Spleen (tissue), 11 donors: ENCODE results near the gene CST9L. TPM values are rescaled to one million over a fixed set of nuclear protein-coding genes. Genes with fewer than 3 reads are reported as not detected.

Experiments used
- DNase-seq: peaks from one replicate; pipeline ENCODE4 v3.0.0-alpha.2; 2020
- H3K27ac ChIP-seq, 8 donors: fragments of 200-600 bp; sonication (generic) in 7 of 8; 1 replicate in 4 of 8; 2 replicates in 4 of 8; pipeline versions ENCODE4 v1.5.0 to v1.8.0; 2016 to 2021; ENCODE audit warnings: inconsistent platforms in 4 of 8, mild to moderate bottlenecking in 4 of 8, moderate library complexity in 1 of 8
- H3K27me3 ChIP-seq, 7 donors: fragments of 200-600 bp; sonication (generic) in 6 of 7; replicated peaks in 1 of 7; 1 replicate in 4 of 7; 2 replicates in 3 of 7; pipeline versions ENCODE4 v1.5.0 to v1.8.0; 2016 to 2021; ENCODE audit warnings: inconsistent platforms in 3 of 7, mild to moderate bottlenecking in 1 of 7
- H3K36me3 ChIP-seq, 6 donors: fragments of 200-600 bp; sonication (generic) in 5 of 6; 1 replicate in 4 of 6; 2 replicates in 2 of 6; pipeline versions ENCODE4 v1.5.0 to v1.8.0; 2016 to 2021; ENCODE audit warnings: inconsistent platforms in 2 of 6
- H3K4me1 ChIP-seq, 6 donors: fragments of 200-600 bp; sonication (generic) in 5 of 6; 1 replicate in 3 of 6; 2 replicates in 3 of 6; pipeline versions ENCODE4 v1.5.0 to v1.8.0; 2016 to 2021; ENCODE audit warnings: inconsistent platforms in 3 of 6
- H3K4me3 ChIP-seq, 8 donors: fragments of 200-600 bp; sonication (generic) in 7 of 8; 1 replicate in 4 of 8; 2 replicates in 4 of 8; pipeline versions ENCODE4 v1.5.0 to v1.8.0; 2016 to 2021; ENCODE audit warnings: inconsistent platforms in 4 of 8, mild to moderate bottlenecking in 4 of 8, moderate library complexity in 2 of 8
- H3K9me3 ChIP-seq, 8 donors: fragments of 200-600 bp; sonication (generic) in 7 of 8; 1 replicate in 4 of 8; 2 replicates in 4 of 8; pipeline versions ENCODE4 v1.5.0 to v1.8.0; 2016 to 2021; ENCODE audit warnings: inconsistent platforms in 4 of 8
- POLR2A ChIP-seq, 3 donors: fragments of 450-650 bp; IDR thresholded peaks; one replicate each; pipeline ENCODE4 v1.5.1; 2017; ENCODE audit warnings: antibody characterized with exemption in 3 of 3, mild to moderate bottlenecking in 1 of 3
- POLR2AphosphoS5 ChIP-seq, 3 donors: sonication (generic); formaldehyde crosslinking; IDR thresholded peaks; one replicate each; pipeline ENCODE4 v1.5.1; 2017; ENCODE audit warnings: antibody characterized with exemption in 3 of 3
- WGBS, 5 donors: extraction: QIAGEN DNeasy Blood & Tissue Kit in 3 of 5; methylation state at CpG; one replicate each; pipeline versions ENCODE4 v1.1.5 to v1.1.7; 2013 to 2018; 5-methylcytosine and 5-hydroxymethylcytosine counted together
- intact Hi-C: fragments of 100-400 bp; cut with DNase I; formaldehyde crosslinking; loops from one replicate; pipeline ENCODE4 v1.15.0; 2023; ENCODE audit warnings: low total_unique reads
- polyA plus RNA-seq, 3 donors: library from polyadenylated mRNA; stranded (reverse); fragments of 200-250 nt; gene quantifications; one replicate each; pipeline ENCODE4 v1.2.1, GENCODE V29; 2013
- total RNA-seq, 7 donors: library from RNA; depleted of rRNA in 3 of 7; stranded (reverse); fragments of >200 nt in 3 of 7; fragmentation: NEBNext Ultra II Directional in 4 of 7; extraction: Animal tissue kit (Norgen Biotek cat#: 25700) in 4 of 7; gene quantifications; one replicate each; pipeline versions ENCODE4 v1.1.0 to v1.2.1, GENCODE V29; 2016 to 2021
- TF ChIP-seq, protein P1 (sequence below), 11 experiments: fragments of 200-600 bp in 7 of 11; fragments of 450-650 bp in 4 of 11; sonication (generic) in 4 of 11; IDR thresholded peaks in 8 of 11; conservative IDR thresholded peaks in 3 of 11; 1 replicate in 7 of 11; 2 replicates in 4 of 11; pipeline versions ENCODE4 v1.4.0 to v1.8.0; 2016 to 2021; ENCODE audit warnings: antibody characterized with exemption in 11 of 11, inconsistent platforms in 4 of 11, mild to moderate bottlenecking in 1 of 11
- donor health status: healthy with polysubstance abuse.
- donor health status: DM: no; HTN: no; CAD: no; lungs with moderate emphysema.
- donor health status: DM: no; HTN: no; CAD: no.
- donor health status: Bipolar disorder and iron deficiency.
- donor health status: healthy.
- donor health status: DM: no; HTN: no; CAD: no.
- donor health status: DM: yes; HTN: yes; CAD: no.

CST9L gene
- total and polyA plus RNA-seq, 10 donors, result not detected

DNA sequence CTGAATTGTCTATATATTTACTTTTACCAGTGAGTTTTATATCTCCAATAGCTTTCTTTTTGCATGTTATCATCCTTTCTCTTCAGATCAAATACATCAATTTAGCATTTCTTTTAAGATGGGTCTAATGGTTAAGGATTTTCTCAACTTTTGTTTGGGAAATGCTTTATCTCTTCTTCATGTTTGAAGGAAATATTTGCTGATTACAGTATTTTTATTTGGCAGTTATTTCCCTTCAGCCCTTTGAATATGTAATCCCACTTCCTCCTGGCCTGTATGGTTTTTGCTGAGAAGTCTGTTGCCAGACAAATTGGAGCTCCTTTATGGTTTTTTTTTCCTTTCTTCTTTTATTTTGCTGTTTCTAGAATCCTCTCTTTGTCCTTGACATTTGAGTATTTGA, 6.7 kb upstream of the CST9L start:
- H3K36me3 ChIP-seq, result no peaks in the 10 kb centered on the region
- H3K27me3 ChIP-seq, result no peaks in the 10 kb centered on the region
- intact Hi-C loops, result no loop called here
- no peak overlapping the region for H3K4me3 ChIP-seq
- no peaks in the 10 kb centered on the region for H3K4me1 ChIP-seq
- DNase-seq, result no peak
- H3K9me3 ChIP-seq, result peaks cover 0 to under 1% (median 0%) of the 10 kb centered on the region in 8 donors
- no peak overlapping the region for H3K27ac ChIP-seq
- TF ChIP-seq POLR2AphosphoS5 (IDR thresholded peaks at IDR 0.05) (no peak), POLR2A (IDR thresholded peaks at IDR 0.05) (no peak)
- TF ChIP-seq, protein P1, sequence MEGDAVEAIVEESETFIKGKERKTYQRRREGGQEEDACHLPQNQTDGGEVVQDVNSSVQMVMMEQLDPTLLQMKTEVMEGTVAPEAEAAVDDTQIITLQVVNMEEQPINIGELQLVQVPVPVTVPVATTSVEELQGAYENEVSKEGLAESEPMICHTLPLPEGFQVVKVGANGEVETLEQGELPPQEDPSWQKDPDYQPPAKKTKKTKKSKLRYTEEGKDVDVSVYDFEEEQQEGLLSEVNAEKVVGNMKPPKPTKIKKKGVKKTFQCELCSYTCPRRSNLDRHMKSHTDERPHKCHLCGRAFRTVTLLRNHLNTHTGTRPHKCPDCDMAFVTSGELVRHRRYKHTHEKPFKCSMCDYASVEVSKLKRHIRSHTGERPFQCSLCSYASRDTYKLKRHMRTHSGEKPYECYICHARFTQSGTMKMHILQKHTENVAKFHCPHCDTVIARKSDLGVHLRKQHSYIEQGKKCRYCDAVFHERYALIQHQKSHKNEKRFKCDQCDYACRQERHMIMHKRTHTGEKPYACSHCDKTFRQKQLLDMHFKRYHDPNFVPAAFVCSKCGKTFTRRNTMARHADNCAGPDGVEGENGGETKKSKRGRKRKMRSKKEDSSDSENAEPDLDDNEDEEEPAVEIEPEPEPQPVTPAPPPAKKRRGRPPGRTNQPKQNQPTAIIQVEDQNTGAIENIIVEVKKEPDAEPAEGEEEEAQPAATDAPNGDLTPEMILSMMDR (IDR thresholded peaks at IDR 0.05 in 8 of 11, conservative IDR thresholded peaks at IDR 0.05 in 3 of 11), result no peak

DNA sequence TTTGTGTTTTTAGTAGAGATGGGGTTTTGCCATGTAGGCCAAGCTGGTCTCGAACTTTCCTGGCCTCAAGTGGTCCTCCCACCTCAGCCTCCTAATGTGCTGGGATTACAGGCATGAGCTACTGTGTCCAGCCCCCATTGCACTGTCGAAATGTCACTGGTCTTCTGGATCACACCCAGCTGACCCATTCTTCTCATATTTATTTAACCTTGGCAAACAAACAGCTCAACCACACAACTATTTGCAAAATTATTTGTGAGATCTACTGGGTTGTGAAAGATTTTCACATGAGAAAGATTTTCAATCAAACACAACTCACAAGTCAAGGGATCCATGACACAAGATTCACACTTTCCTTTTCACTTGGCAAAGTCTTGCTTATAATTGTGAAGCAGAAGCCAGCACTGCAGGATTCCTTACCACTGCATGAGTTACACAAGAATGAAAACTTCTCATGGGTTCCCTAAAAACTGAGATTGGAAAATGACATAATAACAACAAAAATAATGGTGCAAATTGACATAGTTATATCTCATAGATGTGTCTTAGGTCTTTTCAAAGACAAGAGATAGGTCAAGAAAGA, 2.0 kb upstream of the CST9L start:
- H3K9me3 ChIP-seq, result no peaks in the 10 kb centered on the region
- no peak for TF ChIP-seq POLR2AphosphoS5 (IDR thresholded peaks at IDR 0.05)
- H3K36me3 ChIP-seq, result no peaks in the 10 kb centered on the region
- no peak for DNase-seq
- WGBS, 5 donors, result 64 to 90% (median 72%) methylated on average over 2 of the region's 2 CpGs
- no peaks in the 10 kb centered on the region for H3K4me1 ChIP-seq
- H3K27me3 ChIP-seq, result peaks cover 0 to 7% (median 0%) of the 10 kb centered on the region in 7 donors
- intact Hi-C loops, result no loop called here
- no peak overlapping the region for H3K4me3 ChIP-seq
- H3K27ac ChIP-seq, result no peak overlapping the region

DNA sequence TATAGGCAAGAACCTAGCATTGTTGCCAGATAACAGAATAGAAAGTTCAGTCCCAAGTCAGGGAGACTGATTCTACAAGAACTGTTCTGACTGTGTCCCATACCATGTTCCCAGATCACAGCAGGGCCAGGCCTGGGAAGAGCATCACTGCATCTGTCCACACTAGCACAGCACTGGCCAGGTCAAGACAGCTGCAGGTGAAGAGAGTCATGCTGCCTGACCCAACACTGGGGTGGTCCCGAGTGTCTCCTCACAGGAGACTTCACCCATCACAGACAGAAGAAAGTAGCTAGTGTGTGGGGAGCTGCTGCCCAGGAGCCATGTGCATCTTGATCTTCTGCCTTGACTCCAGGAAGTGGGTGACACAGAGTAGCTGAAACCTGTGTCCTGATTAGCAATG, 1.3 kb upstream of the CST9L start:
- intact Hi-C loops, result no loop called here
- H3K4me3 ChIP-seq, result no peak overlapping the region
- TF ChIP-seq, protein P1 (IDR thresholded peaks at IDR 0.05 in 8 of 11, conservative IDR thresholded peaks at IDR 0.05 in 3 of 11), result no peak
- TF ChIP-seq POLR2A (IDR thresholded peaks at IDR 0.05) (no peak), POLR2AphosphoS5 (IDR thresholded peaks at IDR 0.05) (no peak)
- H3K27me3 ChIP-seq, result peaks cover 0 to 7% (median 0%) of the 10 kb centered on the region in 7 donors
- WGBS, 5 donors, result 83 to 90% (median 89%) methylated on average over 1 of the region's 1 CpG
- H3K9me3 ChIP-seq, result no peaks in the 10 kb centered on the region
- peak; percentile 52 for DNase-seq
- no peak overlapping the region for H3K27ac ChIP-seq
- H3K36me3 ChIP-seq, result no peaks in the 10 kb centered on the region
- H3K4me1 ChIP-seq, result no peaks in the 10 kb centered on the region

DNA sequence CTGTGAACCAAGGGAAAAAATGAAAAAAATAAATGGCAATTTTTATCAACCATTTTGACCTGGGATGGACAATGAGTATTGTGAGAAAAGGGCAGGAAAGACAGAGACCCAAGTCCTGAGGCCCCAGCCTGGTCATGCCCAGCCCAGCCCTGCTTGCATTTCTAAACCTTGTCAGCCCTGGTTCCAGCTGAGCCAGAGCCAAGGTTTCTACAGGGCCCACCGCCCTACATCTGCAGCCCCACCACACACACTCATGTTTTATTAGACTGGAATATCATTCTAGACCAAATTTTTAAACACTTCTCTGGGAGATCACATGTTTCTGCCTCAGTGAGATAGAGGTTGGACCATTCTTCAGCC, 667 bp upstream of the CST9L start:
- intact Hi-C loops, result no loop called here

More for the DNA sequence above, 667 bp upstream of the CST9L start:
- DNase-seq, result no peak
- Histone ChIP-seq H3K27me3 (peaks cover 0 to 7% (median 0%) of the 10 kb centered on the region in 7 donors), H3K27ac (no peak overlapping the region), H3K36me3 (no peaks in the 10 kb centered on the region), H3K4me3 (no peak overlapping the region), H3K4me1 (no peaks in the 10 kb centered on the region), H3K9me3 (no peaks in the 10 kb centered on the region)
- WGBS, 5 donors, result 85 to 100% (median 91%) methylated on average over 1 of the region's 1 CpG
- TF ChIP-seq, protein P1 (IDR thresholded peaks at IDR 0.05 in 8 of 11, conservative IDR thresholded peaks at IDR 0.05 in 3 of 11), result no peak
- TF ChIP-seq POLR2AphosphoS5 (IDR thresholded peaks at IDR 0.05), result no peak
- TF ChIP-seq POLR2A (IDR thresholded peaks at IDR 0.05), result no peak
